Neural progenitor cell (in vitro differentiated cells): ENCODE data around the gene IQUB.

Experiments used
- EZH2 ChIP-seq: fragments of 200-600 bp; sonication (generic); IDR thresholded peaks from 2 replicates; pipeline ENCODE4 v1.6.1; 2017; ENCODE audit warnings: antibody characterized with exemption, mild to moderate bottlenecking, moderate library complexity
- EZH2phosphoT487 ChIP-seq: fragments of 200-600 bp; sonication (generic); IDR thresholded peaks from 2 replicates; pipeline ENCODE4 v1.6.1; 2017; ENCODE audit warnings: antibody characterized with exemption
- TF ChIP-seq, protein P1 (sequence below): fragments of 200-600 bp; sonication (generic); IDR thresholded peaks from 2 replicates; pipeline ENCODE4 v1.5.1; 2017; ENCODE audit warnings: antibody characterized with exemption, mild to moderate bottlenecking

DNA sequence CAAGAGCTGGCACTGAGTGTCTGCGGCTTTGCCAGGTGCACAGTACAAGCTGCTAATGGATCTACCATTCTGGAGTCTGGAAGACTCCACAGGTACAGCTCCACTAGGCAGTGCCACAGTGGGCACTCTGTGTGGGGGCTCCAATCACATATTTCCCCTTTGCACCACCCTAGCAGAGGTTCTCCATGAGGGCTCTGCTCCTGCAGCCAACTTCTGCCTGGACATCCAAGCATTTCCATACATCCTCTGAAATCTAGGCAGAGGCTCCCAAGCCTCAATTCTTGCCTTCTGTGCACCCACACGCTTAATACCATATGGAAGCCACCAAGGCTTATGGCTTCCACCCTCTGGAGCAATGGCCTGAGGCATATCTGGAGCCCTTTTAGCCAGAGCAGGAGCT lies 29.2 kb downstream of the IQUB start:
- TF ChIP-seq, protein P1, sequence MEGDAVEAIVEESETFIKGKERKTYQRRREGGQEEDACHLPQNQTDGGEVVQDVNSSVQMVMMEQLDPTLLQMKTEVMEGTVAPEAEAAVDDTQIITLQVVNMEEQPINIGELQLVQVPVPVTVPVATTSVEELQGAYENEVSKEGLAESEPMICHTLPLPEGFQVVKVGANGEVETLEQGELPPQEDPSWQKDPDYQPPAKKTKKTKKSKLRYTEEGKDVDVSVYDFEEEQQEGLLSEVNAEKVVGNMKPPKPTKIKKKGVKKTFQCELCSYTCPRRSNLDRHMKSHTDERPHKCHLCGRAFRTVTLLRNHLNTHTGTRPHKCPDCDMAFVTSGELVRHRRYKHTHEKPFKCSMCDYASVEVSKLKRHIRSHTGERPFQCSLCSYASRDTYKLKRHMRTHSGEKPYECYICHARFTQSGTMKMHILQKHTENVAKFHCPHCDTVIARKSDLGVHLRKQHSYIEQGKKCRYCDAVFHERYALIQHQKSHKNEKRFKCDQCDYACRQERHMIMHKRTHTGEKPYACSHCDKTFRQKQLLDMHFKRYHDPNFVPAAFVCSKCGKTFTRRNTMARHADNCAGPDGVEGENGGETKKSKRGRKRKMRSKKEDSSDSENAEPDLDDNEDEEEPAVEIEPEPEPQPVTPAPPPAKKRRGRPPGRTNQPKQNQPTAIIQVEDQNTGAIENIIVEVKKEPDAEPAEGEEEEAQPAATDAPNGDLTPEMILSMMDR, result no peak
- TF ChIP-seq EZH2phosphoT487 (no peak), EZH2 (no peak)
